H1 (cell line): ENCODE data around the gene BRD4. TPM values are rescaled to one million over a fixed set of nuclear protein-coding genes. Genes with fewer than 3 reads are reported as not detected.

Experiments
- CTCF ChIA-PET: fragments of 300-600 bp; sonication (Branson Sonifier 250); formaldehyde crosslinking; loops from one replicate; lab custom pipeline; 2021; ENCODE audit not compliant: partially characterized antibody; lab: Charles Lee
- POLR2A ChIA-PET: fragments of 300-600 bp; sonication (Branson Sonifier 250); formaldehyde crosslinking; loops from one replicate; lab custom pipeline; 2021; ENCODE audit warnings: inconsistent platforms; ENCODE audit not compliant: partially characterized antibody; lab: Charles Lee
- DNase-seq, 2 experiments: peaks; one replicate each; pipeline versions ENCODE4 v3.0.0 to v3.0.0-alpha.2; 2010 to 2022; ENCODE audit warnings: low spot score in 2 of 2, low read depth in 1 of 2, mixed read lengths in 1 of 2
- FAIRE-seq: peaks from 2 replicates; lab custom pipeline; 2011; peaks lifted over from hg19 to GRCh38; lab: Jason Lieb, UNC
- H2AFZ ChIP-seq: 2 replicates; pipeline ENCODE4 v1.8.1; 2012; ENCODE audit warnings: low read length, inconsistent platforms
- H2AK5ac ChIP-seq: 2 replicates; pipeline ENCODE4 v1.6.1; 2013; ENCODE audit warnings: low read depth, low read length
- H2BK120ac ChIP-seq: replicated peaks from 2 replicates; pipeline ENCODE3; 2013; ENCODE audit warnings: low read depth, low read length, inconsistent platforms
- H2BK12ac ChIP-seq: 2 replicates; pipeline ENCODE4 v1.6.1; 2013; ENCODE audit warnings: low read depth, low read length
- H2BK15ac ChIP-seq: 2 replicates; pipeline ENCODE4 v1.6.1; 2013; ENCODE audit warnings: low read length
- H2BK20ac ChIP-seq: 2 replicates; pipeline ENCODE4 v1.6.1; 2013; ENCODE audit warnings: low read length
- H2BK5ac ChIP-seq: 2 replicates; pipeline ENCODE4 v1.6.1; 2013; ENCODE audit warnings: low read depth, low read length
- H3K14ac ChIP-seq: 2 replicates; pipeline ENCODE4 v1.6.1; 2013; ENCODE audit warnings: inconsistent platforms; ENCODE audit not compliant: insufficient read length
- H3K18ac ChIP-seq: 2 replicates; pipeline ENCODE4 v1.6.1; 2013; ENCODE audit warnings: low read length; ENCODE audit errors: extremely low read depth
- H3K23ac ChIP-seq: 2 replicates; pipeline ENCODE4 v1.6.1; 2013; ENCODE audit warnings: inconsistent platforms; ENCODE audit not compliant: insufficient read length
- H3K23me2 ChIP-seq: 2 replicates; pipeline ENCODE4 v1.6.1; 2013; ENCODE audit warnings: low read depth, low read length
- H3K27ac ChIP-seq: 2 replicates; pipeline ENCODE4 v1.6.1; 2011; ENCODE audit warnings: low read depth, low read length, inconsistent platforms
- H3K27me3 ChIP-seq, 4 experiments: replicated peaks in 1 of 4; 1 replicate in 1 of 4; 2 replicates in 3 of 4; pipeline versions ENCODE4 v1.6.1 to v1.8.1; 2011 to 2013; ENCODE audit warnings: low read length in 3 of 4, mild to moderate bottlenecking in 3 of 4, inconsistent platforms in 2 of 4, mixed read lengths in 2 of 4, moderate library complexity in 1 of 4; ENCODE audit not compliant: control insufficient read depth in 3 of 4, insufficient read depth in 3 of 4; ENCODE audit errors: extremely low read depth in 1 of 4
- H3K36me3 ChIP-seq, 4 experiments: 2 replicates each; pipeline versions ENCODE4 v1.6.1 to v1.8.1; 2011 to 2013; ENCODE audit warnings: mild to moderate bottlenecking in 4 of 4, low read length in 3 of 4, moderate library complexity in 2 of 4, control low read depth in 1 of 4, inconsistent platforms in 1 of 4; ENCODE audit not compliant: insufficient read depth in 4 of 4, control insufficient read depth in 2 of 4
- H3K4ac ChIP-seq: replicated peaks from 2 replicates; pipeline ENCODE3; 2013; ENCODE audit warnings: low read length, low read depth, mixed read lengths, inconsistent platforms; ENCODE audit not compliant: insufficient read length
- H3K4me1 ChIP-seq, 4 experiments: replicated peaks in 1 of 4; 1 replicate in 1 of 4; 2 replicates in 3 of 4; pipeline versions ENCODE4 v1.6.1 to v1.8.1; 2011 to 2013; ENCODE audit warnings: low read length in 3 of 4, inconsistent platforms in 2 of 4, mixed read lengths in 1 of 4; ENCODE audit not compliant: insufficient read depth in 4 of 4, control insufficient read depth in 3 of 4
- H3K4me2 ChIP-seq, 2 experiments: 2 replicates each; pipeline versions ENCODE4 v1.6.1 to v1.8.1; 2011 to 2013; ENCODE audit warnings: low read depth in 2 of 2, low read length in 2 of 2, control low read depth in 1 of 2, inconsistent platforms in 1 of 2, mild to moderate bottlenecking in 1 of 2; ENCODE audit not compliant: insufficient read depth in 1 of 2
- H3K4me3 ChIP-seq, 4 experiments: fragments of 200-600, 300-600 bp in 1 of 4; sonication (generic), shearing (Covaris generic), sonication (Bioruptor Twin) in 1 of 4; 2 replicates each; pipeline versions ENCODE4 v1.5.1 to v1.8.1; 2011 to 2016; ENCODE audit warnings: low read length in 4 of 4, low read depth in 3 of 4, control low read depth in 2 of 4, inconsistent platforms in 2 of 4, mild to moderate bottlenecking in 2 of 4, mixed read lengths in 1 of 4, moderate library complexity in 1 of 4; ENCODE audit not compliant: insufficient read depth in 2 of 4; ENCODE audit errors: extremely low read depth in 1 of 4
- H3K56ac ChIP-seq: replicated peaks from 2 replicates; pipeline ENCODE3; 2013; ENCODE audit warnings: low read depth, mild to moderate bottlenecking, mixed read lengths, low read length, inconsistent platforms; ENCODE audit not compliant: insufficient read length
- H3K79me1 ChIP-seq: 2 replicates; pipeline ENCODE4 v1.6.1; 2013; ENCODE audit warnings: low read depth, low read length, control low read depth
- H3K79me2 ChIP-seq, 2 experiments: 2 replicates each; pipeline versions ENCODE4 v1.6.1 to v1.8.1; 2012 to 2013; ENCODE audit warnings: low read length in 2 of 2, mild to moderate bottlenecking in 2 of 2, inconsistent platforms in 1 of 2; ENCODE audit not compliant: insufficient read depth in 2 of 2, control insufficient read depth in 1 of 2
- H3K9ac ChIP-seq, 4 experiments: replicated peaks in 1 of 4; 1 replicate in 1 of 4; 2 replicates in 3 of 4; pipeline versions ENCODE4 v1.6.1 to v1.8.1; 2011 to 2013; ENCODE audit warnings: low read depth in 3 of 4, low read length in 3 of 4, control low read depth in 2 of 4, mild to moderate bottlenecking in 2 of 4, moderate library complexity in 2 of 4, inconsistent platforms in 1 of 4; ENCODE audit errors: extremely low read depth in 1 of 4
- H3K9me3 ChIP-seq, 2 experiments: 2 replicates each; pipeline versions ENCODE4 v1.6.1 to v1.8.1; 2012 to 2013; ENCODE audit warnings: mild to moderate bottlenecking in 2 of 2, moderate library complexity in 2 of 2, control low read depth in 1 of 2, inconsistent platforms in 1 of 2, low read depth in 1 of 2, low read length in 1 of 2, mixed read lengths in 1 of 2; ENCODE audit not compliant: insufficient read depth in 2 of 2
- H4K20me1 ChIP-seq, 2 experiments: replicated peaks in 1 of 2; 2 replicates each; pipeline versions ENCODE3 to v1.8.1; 2011 to 2013; ENCODE audit warnings: inconsistent platforms in 2 of 2, low read length in 2 of 2, mild to moderate bottlenecking in 1 of 2; ENCODE audit not compliant: insufficient read depth in 2 of 2, control insufficient read depth in 1 of 2
- H4K5ac ChIP-seq: 2 replicates; pipeline ENCODE4 v1.6.1; 2013; ENCODE audit warnings: low read length, low read depth, mixed read lengths, inconsistent platforms; ENCODE audit not compliant: insufficient read length
- H4K8ac ChIP-seq: 2 replicates; pipeline ENCODE4 v1.8.0; 2013; ENCODE audit warnings: mild to moderate bottlenecking, moderate library complexity, low read length, inconsistent platforms; ENCODE audit not compliant: insufficient read depth; ENCODE audit errors: extremely low read depth
- H4K91ac ChIP-seq: replicated peaks from 2 replicates; pipeline ENCODE3; 2013; ENCODE audit warnings: low read length, mixed read lengths, inconsistent platforms; ENCODE audit not compliant: insufficient read length
- EZH2 ChIP-seq: fragments of 200-600 bp; sonication (generic); IDR thresholded peaks from 2 replicates; pipeline ENCODE4 v1.7.1; 2012; ENCODE audit warnings: low read depth, mild to moderate bottlenecking, moderate library complexity, low read length, inconsistent platforms; ENCODE audit not compliant: severe bottlenecking
- HDAC2 ChIP-seq, 2 experiments: fragments of 300-600 bp in 1 of 2; sonication (generic) in 1 of 2; IDR thresholded peaks; 2 replicates each; pipeline ENCODE4 v1.6.1; 2011 to 2012; ENCODE audit warnings: low read depth in 2 of 2, low read length in 2 of 2, mild to moderate bottlenecking in 2 of 2, moderate library complexity in 2 of 2, borderline replicate concordance in 1 of 2, inconsistent platforms in 1 of 2
- RAD21 ChIP-seq, 2 experiments: IDR thresholded peaks in 1 of 2; conservative IDR thresholded peaks in 1 of 2; 2 replicates each; pipeline ENCODE4 v1.6.1; 2011; ENCODE audit warnings: low read depth in 2 of 2, low read length in 2 of 2, improper control_type of control experiment in 1 of 2, inconsistent platforms in 1 of 2, mild to moderate bottlenecking in 1 of 2, moderate library complexity in 1 of 2
- SIRT6 ChIP-seq: IDR thresholded peaks from one replicate; pipeline ENCODE4 v1.7.1; 2012; ENCODE audit warnings: low read length, inconsistent platforms
- SP4 ChIP-seq: IDR thresholded peaks from 2 replicates; pipeline ENCODE4 v1.6.1; 2012; ENCODE audit warnings: low read length, inconsistent platforms
- TAF7 ChIP-seq: optimal IDR thresholded peaks from 2 replicates; pipeline ENCODE3; 2011; ENCODE audit warnings: low read depth, mild to moderate bottlenecking, inconsistent platforms, low read length, moderate library complexity, borderline replicate concordance
- YY1 ChIP-seq: IDR thresholded peaks from 2 replicates; pipeline ENCODE4 v1.6.1; 2011; ENCODE audit warnings: low read depth, mild to moderate bottlenecking, low read length
- ZNF274 ChIP-seq: IDR thresholded peaks from 2 replicates; pipeline ENCODE4 v1.7.0; 2012; ENCODE audit warnings: low read length, borderline replicate concordance; ENCODE audit errors: extremely low read depth
- WGBS, 2 experiments: shearing (Covaris generic) in 1 of 2; methylation state at CpG; one replicate each; pipeline versions ENCODE4 v1.1.6 to v1.1.7; 2013 to 2015; ENCODE audit warnings: low lambda C conversion rate in 2 of 2, mixed read lengths in 2 of 2, inconsistent platforms in 1 of 2, low coverage in 1 of 2, missing lambda C conversion rate in 1 of 2; ENCODE audit not compliant: insufficient replicate concordance in 2 of 2, insufficient coverage in 1 of 2, insufficient read length in 1 of 2; ENCODE audit errors: extremely low coverage in 1 of 2, missing lambda C conversion rate in 1 of 2; 5-methylcytosine and 5-hydroxymethylcytosine counted together
- polyA plus RNA-seq, 7 experiments: library from polyadenylated mRNA; depleted of rRNA in 3 of 7; stranded (reverse) in 5 of 7; unstranded in 2 of 7; fragments of >200 nt in 5 of 7; fragments of 200-250 nt in 2 of 7; gene quantifications; 1 replicate in 5 of 7; 2 replicates in 1 of 7; 4 replicates in 1 of 7; pipeline versions ENCODE4 v1.2.1 to v1.2.3, GENCODE V29; 2011 to 2013; ENCODE audit warnings: missing spikeins in 2 of 7, mixed read lengths in 2 of 7
- total RNA-seq: library from RNA; stranded (reverse); fragmentation: NEBNext Ultra II Directional; extraction: Animal tissue kit (Norgen Biotek cat#: 25700); gene quantifications from 2 replicates; pipeline ENCODE4 v1.2.1, GENCODE V29; 2021

The BRD4 gene
- total and polyA plus RNA-seq, 2 of the 8 experiments (the other 6 are each of a cell fraction or from before 2014, with no cell fraction given) = 14.1 to 146 TPM

DNA sequence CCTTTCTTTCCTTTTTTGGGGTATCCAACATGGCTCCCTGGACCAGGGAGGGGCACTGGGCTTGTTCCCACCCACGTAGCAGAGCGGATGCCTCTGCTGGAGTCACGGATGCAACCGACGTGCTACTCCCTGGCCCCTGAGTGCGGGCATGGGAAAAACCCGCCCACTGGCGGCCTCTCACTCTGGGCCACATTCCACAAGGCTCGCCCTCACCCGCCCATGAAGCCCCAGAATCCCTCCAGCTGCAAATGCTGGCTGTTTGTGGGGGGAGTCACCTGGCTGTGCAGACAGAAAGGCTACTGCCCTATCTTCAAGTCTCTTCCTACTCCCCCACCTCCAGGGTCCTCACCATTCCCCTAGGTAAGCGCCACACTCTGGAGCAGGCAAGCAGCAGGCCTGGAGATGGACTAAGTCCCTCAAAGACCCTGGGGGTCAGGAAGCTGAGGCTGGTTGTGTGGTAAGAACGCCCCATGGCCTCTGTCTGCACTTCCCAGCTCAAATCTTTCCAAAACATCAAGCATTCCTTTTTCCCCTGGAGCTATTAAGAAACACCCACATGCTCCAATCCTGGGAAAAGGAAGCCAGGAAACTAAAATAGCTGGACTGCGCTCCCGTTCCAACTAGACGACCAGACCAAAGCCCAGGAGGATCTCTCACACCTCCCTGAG is 82.2 kb downstream of the BRD4 start:
- no peak overlapping the region for H4K8ac ChIP-seq
- H2BK20ac ChIP-seq = no peak overlapping the region
- 96% methylated on average over 15 of the region's 15 CpGs; no CpG with 5 or more reads in 1 of the 2 experiments for WGBS, 2 experiments
- H3K18ac ChIP-seq = no peak overlapping the region
- H3K79me2 ChIP-seq = peaks cover 0 to 11% of the 10 kb centered on the region in 2 experiments; a peak in 2 of 4 replicates
- TF ChIP-seq YY1 (no peak), SP4 (no peak), SIRT6 (no peak), EZH2 (no peak), RAD21 (IDR thresholded peaks at IDR 0.05 in 1 of 2, conservative IDR thresholded peaks at IDR 0.05 in 1 of 2; ENCODE audit: low read depth in 2 of 2, low read length in 2 of 2) (no peak), ZNF274 (no peak), TAF7 (no peak), HDAC2 (IDR thresholded peaks at IDR 0.05; ENCODE audit: borderline replicate concordance in 1 of 2, low read depth in 2 of 2, low read length in 2 of 2) (no peak)
- no peak overlapping the region for H2BK120ac ChIP-seq
- no peak overlapping the region for H2BK12ac ChIP-seq
- H2AFZ ChIP-seq = no peak overlapping the region
- H2AK5ac ChIP-seq = no peak overlapping the region
- no peak overlapping the region for H3K56ac ChIP-seq
- peak overlapping the region; percentile 43; the same call in 1 of the 2 replicates for H3K27ac ChIP-seq
- H3K27me3 ChIP-seq = no peaks in the 10 kb centered on the region
- H3K14ac ChIP-seq = no peak overlapping the region
- H3K23ac ChIP-seq = no peak overlapping the region
- peaks cover 14 to 53% (median 34%) of the 10 kb centered on the region in 4 experiments for H3K36me3 ChIP-seq
- FAIRE-seq (no peak), DNase-seq (no peak)
- no peak overlapping the region for H3K4me2 ChIP-seq
- H3K4me1 ChIP-seq = peaks cover 0 to 15% (median 4%) of the 10 kb centered on the region in 4 experiments; a peak in 5 of 7 replicates
- H2BK5ac ChIP-seq = peak overlapping the region; percentile 20; the same call in 1 of the 2 replicates
- ChIA-PET POLR2A (interaction anchor here (0.5 to 5.0 kb wide), 11 partner anchors 11 to 129 kb away, joined by 3 to 21 read pairs (median 3); partner anchors contain the start of genes AKAP8 and EPHX3), CTCF (interaction anchor here (0.6 to 6.5 kb wide), 19 partner anchors 9 to 1072 kb away, joined by 3 to 81 read pairs (median 4); partner anchors contain the start of gene EPHX3)
- no peaks in the 10 kb centered on the region for H3K9me3 ChIP-seq
- H4K20me1 ChIP-seq = peaks cover 37 to 45% of the 10 kb centered on the region in 2 experiments
- H3K4me3 ChIP-seq = no peak overlapping the region
- no peaks in the 10 kb centered on the region for H3K23me2 ChIP-seq
- H4K91ac ChIP-seq = no peak overlapping the region
- H3K79me1 ChIP-seq = peaks cover 20% of the 10 kb centered on the region
- no peak overlapping the region for H3K4ac ChIP-seq
- no peak overlapping the region for H3K9ac ChIP-seq
- no peak overlapping the region for H2BK15ac ChIP-seq
- no peak overlapping the region for H4K5ac ChIP-seq
